NT2/D1 (cell line): ENCODE results near the gene EML1.

Source experiments
- SUZ12 ChIP-seq: IDR thresholded peaks from 2 replicates; pipeline ENCODE4 v1.6.1; 2011; ENCODE audit not compliant: insufficient read length, insufficient read depth; ENCODE audit errors: extremely low read depth
- YY1 ChIP-seq: IDR thresholded peaks from 2 replicates; pipeline ENCODE4 v1.6.1; 2011; ENCODE audit not compliant: insufficient read length, insufficient read depth
- ZNF274 ChIP-seq: IDR thresholded peaks from 2 replicates; pipeline ENCODE4 v1.6.1; 2011; ENCODE audit warnings: mild to moderate bottlenecking, low read depth, low read length

- no peak for TF ChIP-seq ZNF274
- TF ChIP-seq YY1, result no peak
- TF ChIP-seq SUZ12, result no peak
These were observed 38.2 kb upstream of the EML1 start for GRCh38 chr14:99755068-99755405.
